Islet of Langerhans (tissue), 1 donor: Measurements from ENCODE around the gene RBM20.
A peak's percentile ranks its signal among the peaks of the same experiment; 100 is the strongest.

Experiments used
- FAIRE-seq: peaks from one replicate; lab custom pipeline; 2011; peaks lifted over from hg19 to GRCh38; lab: Jason Lieb, UNC

RBM20 gene

DNA sequence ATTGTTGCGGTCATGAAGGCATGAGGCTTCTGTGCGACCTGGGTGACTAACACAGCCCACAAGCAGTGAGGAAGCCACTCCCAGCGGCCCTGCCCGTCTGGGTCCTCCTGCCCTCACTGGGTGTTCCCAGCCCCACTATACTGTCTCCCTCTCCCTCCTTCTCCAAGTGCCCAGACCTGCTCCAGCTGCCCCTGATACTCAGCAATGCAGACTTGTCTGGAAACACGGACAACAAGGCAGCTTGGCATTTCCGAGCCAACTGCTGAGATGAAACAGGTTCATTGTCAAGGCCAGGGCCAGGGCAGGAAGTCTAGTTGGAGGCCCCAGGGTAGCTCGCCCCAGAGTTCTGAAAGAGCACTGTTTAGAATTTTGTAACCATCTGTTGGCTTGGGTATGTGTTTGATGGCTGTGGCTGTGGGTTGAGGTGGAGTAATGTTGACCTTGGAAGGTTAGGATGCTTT lies 95.7 kb downstream of the RBM20 start:
- FAIRE-seq = no peak

DNA sequence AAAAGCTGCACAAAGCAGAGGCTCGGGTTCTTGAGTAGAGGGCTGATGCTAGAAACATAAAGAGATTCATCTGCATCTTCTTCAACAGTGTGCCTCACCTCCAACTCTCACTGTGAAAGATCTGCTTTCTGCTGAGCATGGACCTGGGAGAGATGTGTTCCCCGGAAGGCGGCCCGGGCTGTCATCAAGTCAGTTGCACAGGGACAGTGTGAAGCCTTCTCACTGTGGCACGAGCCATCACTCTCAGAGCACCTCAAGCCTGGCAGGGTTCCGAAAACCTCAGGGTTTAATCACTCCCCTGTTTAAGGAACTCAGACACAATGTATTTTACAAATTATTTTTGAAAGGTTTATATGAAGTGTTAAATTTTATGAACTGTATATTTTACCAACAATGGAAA lies 98.7 kb downstream of the RBM20 start:
- no peak for FAIRE-seq

DNA sequence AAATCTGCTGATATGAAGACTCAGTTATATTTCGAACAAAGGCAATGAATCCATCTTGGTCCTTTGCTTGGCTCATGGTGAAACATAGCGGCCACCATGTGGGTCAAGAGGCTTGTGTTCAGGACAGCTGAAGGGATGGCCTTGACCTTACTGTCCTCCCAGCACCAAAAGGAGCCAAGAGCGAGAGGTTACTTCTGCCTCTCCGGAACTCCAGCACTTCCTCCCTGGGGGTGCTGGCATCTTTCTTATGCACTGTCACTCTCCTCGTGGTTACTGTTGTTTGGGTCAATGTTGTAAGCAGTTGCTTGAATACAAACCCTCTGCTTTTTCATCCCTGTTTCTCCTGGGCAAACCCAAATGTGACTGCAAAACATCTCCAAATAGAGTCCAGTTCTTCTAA lies 100.6 kb downstream of the RBM20 start:
- FAIRE-seq = no peak

DNA sequence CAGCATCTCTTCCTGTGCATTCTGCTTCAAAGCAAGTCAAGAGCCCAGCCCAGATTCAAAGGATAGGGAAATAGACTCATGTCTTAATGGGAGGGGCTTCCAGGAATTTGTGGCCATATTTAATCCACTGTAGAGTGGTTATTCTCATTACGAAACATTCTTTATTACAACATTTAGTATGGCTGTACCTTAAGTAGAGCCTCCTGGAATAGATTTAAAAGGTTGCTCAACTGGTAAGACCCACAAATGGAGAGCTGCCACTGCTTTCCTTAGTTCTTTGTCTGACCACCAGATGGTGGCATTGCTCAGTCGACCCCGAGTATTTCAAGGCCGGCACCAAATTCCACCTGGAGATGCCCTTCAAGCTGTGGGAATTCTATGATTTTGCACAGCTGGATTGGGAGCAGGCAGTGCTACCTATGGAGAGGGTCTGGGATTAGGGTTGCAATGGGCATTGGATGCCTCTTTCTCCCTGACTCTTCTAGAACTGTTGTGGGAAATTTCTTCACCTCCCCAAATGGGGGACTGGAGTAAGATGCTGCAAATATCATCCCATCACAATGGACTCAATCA lies 102.2 kb downstream of the RBM20 start:
- FAIRE-seq = peak; percentile 53

DNA sequence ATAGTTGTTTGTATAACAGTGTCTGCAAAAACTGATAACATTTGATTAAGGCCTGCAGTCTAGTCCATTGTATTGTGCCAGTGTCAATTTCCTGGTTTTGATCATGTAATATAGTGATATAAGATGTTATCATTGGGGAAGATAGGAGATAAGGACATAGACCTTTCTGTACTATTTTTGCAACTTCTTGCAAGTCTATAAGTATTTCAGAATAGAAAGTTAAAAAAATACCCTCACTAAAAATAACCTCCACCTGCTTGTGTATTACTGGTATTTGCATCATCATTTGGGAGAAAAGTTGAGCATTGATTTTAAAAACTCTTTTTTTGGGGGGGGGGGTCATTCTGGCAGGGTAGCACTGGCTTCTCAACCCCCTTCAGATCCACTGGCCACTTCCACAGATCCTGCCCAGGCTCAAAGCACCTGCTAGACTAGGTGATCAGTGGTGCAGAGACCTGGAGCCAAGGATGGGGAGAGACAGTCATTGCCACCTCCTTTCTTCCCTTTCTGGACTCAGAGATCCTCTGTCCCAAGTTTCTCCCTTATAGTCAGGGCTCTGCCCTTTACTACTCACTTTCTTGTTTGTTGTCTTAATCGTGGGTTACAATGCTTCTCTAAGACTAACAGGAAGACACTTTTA lies 103.0 kb downstream of the RBM20 start:
- FAIRE-seq = no peak

DNA sequence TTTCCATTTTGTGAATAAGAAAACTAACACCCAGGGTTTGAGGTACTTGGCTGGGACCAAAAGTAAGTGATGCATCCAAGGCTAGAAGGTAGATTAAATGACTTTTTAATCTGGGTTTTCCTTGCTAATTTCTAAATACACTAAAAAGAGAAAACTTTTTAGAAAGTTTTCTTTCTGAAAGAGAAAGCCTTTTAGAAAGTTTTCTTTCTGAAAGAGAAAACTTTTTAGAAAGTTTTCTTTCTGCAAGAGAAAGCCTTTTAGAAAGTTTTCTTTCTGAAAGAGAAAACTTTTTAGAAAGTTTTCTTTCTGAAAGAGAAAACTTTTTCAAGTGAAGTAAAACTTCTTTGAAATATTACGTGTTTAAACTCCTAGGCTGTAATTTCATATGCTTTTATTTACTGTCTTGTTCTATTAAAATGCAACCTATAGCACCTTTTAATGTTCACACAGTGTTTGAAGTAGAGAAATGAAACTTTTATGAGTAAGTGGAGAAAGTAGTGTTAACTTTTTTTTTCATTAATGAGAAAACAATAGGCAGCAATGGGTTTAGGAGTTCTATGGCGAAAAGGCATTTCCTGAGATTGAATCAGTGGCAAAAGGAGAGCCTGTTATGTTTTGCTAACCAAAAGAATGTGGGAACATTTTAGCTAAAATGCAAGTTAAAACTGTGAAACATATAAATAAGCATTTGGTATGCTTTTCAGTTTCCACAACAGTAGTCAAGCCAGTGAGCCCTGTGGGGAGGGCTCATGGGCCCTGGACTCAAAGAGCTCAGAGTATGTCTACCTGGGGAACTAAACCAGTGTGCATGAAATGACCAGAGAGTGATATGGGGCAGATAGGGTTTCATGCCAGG lies 103.7 kb downstream of the RBM20 start:
- FAIRE-seq = no peak

DNA sequence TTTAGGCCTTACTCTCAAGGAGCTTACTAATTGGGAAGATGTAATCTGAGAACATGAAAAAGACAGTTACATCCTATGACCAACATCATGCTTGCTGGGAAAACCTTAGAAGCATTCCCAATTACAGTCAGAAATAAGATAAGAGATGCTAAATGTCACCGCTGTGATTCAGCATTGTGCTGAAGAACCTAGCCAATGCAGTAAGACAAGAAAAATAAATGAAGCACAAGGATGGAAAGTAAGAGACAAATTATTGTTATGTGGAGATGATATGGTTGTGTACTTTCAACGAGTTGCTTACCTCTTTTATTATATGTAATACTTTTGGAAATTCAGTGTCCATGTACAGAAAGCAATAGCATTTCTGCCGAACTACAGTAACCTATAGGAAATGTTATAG lies 104.8 kb downstream of the RBM20 start:
- FAIRE-seq = no peak

DNA sequence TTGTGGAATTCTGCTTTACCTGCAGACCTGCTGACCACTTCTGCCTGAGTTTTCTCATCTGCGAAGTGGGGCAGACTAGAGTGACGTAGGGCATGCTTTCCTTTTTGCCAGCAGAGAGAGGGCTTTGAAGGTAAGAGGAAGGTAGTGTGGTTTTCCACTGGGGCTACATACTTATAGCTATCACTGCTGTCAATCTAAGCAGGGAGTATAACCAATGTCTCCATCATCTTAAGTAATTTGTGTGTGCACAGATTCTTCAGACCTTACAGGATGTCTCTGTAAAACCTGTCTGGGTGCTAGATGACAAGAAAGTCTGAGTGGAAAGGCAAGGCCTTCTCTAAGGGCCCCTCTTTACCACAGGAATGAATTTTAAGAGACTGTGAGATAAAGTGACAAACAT lies 106.8 kb downstream of the RBM20 start:
- FAIRE-seq = no peak

DNA sequence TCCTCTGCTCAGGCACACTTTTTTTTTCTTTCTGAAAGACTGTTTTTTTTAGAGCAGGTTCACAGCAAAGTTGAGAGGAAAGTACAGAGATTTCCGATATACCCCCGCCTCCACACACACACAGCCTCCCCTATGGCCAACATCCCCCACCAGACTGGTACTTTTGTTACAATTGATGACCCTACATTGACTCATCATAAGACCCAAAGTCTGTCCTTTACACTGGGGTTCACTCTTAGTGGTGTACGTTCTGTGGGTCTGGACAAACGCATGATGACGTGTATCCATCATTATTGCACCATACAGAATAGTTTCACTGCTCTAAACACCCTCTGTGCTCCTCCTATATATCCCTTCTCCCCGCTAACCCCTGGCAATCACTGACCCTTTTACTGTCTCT lies 107.7 kb downstream of the RBM20 start:
- no peak for FAIRE-seq

DNA sequence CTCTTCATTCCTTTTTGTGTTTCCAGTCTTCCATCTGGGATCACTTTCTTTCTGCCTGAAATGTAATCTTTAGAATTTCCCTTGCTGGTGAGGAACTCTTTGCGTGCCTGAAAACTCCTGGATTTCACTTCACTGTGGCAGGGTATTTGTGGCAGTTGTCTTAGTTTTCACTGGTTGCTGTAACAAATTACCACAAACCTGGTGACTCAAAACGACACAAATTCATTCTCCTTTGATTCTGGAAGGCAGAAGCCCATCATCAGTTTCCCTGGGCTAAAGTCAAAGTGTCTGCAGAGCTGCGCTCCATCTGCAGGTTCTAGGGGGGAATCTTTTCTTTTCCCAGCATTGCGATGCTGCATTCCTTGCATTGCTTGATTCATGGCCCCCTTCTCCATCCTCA lies 109.3 kb downstream of the RBM20 start:
- no peak for FAIRE-seq

DNA sequence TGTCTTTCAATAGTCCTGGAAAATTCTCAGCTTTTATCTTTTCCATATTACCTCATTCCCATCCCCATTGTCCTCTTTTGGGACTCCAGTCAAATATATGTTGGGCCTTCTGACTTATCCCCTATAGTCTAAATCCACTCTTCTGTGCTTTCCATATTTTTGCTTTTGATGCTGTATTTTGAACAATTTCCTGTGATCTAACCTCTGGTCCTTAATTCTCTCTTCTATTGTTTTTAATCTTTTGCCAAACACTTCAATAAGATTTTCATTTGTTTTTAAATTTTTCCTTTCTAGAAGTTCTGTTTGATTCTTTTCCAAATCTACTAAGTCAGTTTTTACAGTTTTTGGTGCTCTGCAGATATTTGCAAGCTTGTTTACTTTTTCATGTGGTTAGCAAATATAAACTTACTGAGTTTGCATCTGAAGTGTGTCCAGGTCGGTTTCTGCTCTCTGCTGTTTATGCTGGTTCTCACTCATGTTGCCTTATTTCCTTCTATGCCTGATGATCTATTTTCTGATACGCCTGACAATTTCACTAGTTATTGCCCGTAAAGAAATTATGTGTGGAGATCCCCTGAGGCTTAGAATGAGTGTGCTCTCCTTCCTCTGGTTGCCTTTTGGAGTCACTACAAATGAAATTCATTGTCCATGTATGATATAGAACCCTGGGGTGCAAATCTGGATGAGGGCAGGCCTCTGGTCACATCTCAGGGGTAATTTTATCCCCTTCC lies 110.4 kb downstream of the RBM20 start:
- FAIRE-seq = no peak

DNA sequence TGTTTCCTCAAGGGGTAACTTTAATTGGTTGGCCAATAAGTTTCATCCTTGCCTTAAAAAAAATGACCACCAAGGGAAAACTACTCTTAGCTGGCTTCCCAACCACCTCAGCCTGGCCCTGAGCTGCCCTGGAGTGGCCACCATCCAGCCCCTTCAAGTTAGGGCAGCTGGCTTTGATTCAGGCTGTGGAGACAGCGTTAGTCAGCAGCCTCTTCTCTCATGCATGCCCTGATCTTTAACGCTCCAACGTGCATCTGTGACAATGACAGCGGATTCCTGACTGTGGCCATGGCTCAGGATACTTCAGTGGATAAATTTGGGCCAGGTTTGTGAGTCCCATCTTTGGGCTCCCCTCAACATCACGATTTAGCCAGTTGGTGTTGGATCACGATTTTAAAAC lies 111.6 kb downstream of the RBM20 start:
- FAIRE-seq = no peak

DNA sequence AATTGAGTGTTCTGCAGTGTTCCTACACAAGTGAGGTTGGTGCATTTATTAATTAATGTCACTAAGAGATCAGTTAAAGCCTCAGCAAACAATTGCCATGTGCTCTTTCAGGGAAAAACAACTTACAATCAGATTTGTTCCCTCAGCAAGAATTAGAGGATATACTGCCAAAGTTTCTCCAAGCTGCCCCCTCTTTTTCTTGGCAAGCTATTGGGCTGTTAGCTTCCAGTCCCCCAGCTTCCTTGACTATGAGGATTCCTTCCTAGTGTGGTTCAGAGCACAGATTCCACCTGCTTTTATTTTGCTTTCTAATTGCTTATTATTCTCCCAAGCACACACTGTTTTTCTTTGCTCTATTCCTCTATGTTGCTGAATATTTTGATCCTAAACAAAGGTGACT lies 112.7 kb downstream of the RBM20 start:
- no peak for FAIRE-seq

DNA sequence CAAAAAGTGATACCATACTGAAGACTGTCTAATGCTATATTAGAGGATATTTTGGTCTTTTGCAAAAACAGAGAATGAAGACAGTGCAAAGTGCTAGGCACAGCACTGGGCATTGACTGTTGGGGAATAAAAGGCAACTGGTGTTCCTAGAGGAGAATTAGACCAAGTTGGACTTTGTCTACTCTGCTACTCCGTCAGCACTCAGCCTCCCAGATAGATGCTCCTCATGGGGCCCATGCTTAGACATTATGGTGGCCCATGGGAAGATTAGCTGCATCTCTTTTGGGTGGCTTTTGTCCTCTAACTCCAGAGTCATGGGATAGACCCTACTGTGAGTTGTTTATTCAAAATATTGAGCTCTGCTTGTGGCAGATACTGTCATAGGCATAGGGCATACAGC lies 113.5 kb downstream of the RBM20 start:
- no peak for FAIRE-seq

DNA sequence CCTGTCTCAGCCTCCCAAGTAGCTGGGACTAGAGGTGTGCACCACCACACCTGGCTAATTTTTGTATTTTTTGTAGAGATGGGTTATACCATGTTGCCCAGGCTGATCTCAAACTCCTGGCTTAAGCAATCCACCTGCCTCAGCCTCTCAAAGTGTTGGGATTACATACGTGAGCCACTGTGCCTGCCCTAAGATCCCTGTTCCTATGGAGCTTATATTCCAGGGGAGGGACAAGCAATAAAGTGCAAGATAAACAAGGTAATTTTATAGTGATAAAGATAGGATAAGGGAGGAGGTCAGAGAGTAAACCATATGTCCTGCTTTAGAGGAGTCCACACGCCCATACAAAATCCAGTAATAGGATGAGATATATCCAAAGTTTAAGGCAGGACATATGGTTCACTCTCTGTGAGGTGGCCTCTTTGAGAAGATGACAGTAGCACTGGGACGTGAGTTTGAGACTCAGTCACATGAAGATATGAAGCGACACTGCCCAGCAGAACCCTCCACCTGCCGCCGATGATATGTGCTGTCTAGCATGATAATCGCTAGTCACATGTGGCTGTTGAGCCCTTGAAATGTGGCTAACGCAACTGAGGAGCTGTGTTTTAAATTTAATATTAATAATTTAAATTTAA lies 114.1 kb downstream of the RBM20 start:
- FAIRE-seq = no peak

DNA sequence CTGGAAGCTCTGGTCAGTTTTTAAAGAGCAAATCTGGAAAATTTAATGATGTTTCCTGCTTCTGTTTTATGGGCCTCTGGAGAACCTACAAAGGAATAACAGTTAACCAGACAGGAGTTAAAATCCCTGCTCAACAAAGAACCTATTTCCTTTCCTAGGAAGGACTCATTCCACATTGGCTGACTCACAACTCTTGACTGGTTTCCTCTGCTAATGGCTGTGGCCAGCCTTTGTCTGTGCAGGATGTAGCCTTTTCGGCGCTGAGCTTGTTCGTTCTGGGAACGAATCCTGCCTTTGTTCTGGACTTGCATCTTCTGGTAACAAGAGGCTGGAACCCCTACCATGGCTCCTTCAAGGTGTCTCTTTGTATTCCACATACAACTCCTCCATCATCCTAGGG lies 114.8 kb downstream of the RBM20 start:
- FAIRE-seq = no peak

DNA sequence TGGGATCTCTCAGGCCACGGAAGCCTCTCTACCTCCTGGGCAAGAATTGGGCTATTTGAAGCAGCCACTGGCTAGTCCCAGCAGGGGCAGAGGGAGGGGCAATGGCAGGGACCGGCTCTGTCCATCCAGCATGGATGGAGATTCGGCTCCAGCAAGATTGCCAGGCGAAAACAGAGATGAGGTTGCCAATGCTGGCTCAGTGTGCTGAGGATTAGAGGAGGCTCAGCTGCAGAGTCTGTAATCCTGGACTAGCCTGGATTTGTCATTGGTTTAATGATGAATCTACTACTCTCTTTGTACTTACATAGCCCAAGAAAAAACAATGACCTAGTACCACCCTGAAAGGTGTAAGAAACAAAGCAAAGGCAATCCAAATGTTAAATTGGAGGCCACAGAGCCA lies 115.4 kb downstream of the RBM20 start:
- FAIRE-seq = no peak

DNA sequence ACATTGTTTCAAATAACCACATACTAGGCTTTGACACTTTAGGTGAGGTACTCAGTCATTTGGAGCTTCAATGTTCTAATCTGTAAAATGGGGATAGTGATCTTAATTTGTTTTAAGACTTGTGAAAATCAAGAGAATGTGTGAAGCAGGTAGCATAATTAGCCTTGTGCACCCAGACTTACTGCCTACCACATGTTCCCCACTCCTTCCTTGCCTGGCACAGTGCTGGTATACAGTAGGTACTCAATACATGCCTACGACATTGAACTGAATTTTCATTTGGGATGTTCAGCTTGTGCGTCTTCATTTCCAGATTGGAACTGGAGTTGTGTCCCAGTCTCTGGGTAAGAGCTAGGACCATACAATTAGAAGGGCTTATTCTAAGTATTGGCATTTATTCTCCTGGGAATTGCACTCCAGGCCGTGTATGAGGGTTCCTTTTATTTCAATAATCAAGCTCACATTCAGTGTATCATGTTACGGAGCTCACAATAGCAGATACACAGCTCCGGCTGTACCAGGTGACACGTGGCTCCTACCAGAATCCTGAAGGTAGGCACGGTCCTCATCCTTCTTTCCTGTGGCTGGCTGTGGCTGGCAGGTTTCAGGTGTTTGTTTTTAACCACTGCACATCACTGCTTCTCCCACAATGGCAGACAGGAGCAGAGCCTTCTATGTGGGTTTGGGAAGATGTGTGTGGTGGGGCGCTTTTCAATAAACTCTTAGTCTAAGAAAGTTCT lies 118.1 kb downstream of the RBM20 start:
- no peak for FAIRE-seq

DNA sequence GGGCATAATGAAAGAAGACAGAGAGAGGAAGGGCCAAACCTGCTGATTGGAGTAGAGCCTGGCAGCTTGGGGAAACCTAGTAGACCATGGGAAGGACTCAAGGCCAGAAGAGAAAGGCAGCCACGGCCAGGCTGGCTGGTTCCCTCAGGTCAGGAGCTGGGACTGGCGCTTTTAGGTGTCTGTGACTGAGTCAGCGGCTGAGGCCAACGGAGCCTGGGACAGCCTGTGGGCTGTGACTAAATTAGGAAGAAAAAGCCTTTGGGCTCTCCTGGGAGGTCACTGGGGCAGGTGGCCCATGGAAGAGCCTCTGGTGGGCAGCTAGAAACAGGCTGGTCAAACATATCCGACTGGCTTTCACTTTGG lies 118.7 kb downstream of the RBM20 start:
- FAIRE-seq = no peak

DNA sequence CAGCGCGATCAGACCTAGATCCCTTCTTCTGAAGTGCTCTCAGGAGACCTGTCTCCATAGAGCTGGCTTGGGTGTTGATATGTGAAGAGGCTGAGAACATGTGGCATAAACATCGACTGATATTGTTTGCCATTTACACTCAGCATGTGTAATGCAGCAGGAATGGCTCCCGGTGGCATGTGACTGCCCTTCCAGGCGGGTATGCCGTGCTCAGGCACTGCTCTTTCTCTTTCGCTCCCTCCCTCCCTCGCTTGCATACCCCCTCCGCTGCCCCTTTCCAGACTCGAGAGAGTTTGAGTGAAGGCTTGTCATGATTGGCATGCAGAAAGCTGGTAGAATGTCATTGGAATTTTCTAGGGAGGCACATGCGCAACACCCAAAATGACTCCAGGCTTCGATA lies 120.2 kb downstream of the RBM20 start:
- FAIRE-seq = no peak

DNA sequence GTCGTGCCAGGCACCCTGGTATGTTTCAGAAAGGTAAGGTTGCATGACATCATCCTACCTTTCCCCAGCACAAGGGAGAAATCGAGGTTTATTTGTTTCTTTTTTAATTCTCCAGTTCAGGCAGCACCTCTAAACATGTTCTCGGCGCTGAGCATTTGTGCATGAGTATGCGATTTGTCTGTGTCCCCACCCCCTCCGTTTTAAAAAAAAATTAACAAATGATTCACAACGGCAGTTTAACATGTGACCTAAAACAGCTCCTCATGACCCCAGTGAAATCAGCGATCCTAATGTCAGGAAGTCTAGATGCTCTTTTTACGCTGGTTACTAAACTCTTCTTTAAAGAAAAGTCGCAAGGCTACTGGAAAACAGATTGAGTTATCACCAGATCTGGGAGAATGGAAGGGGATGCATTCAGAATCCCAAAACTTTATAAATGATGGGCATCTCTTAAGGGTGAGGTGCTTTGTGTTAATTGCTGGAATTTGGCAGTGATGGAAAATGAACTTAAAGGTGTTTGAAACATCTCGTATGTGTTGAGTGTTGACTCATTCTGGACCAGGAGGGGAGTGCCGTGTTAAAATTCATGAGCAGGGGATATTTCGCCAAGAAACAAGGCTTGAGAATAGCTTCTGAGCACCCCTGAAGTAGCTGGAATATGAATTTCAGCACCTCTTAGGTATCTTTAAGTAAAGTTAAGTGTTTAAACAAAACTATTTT lies 120.8 kb downstream of the RBM20 start:
- FAIRE-seq = no peak
